ENCODE results near the gene AKR1C4.
"Not testable (repeated sequence)": the region's sequence is repeated elsewhere in the genome, so short reads cannot be mapped to it uniquely, and the experiment has no call there.

GRCh38 chr10:5237541-5237940 is 40.9 kb downstream of the AKR1C4 start:
- not testable (repeated sequence) for TF ChIP-seq CTCF (IDR thresholded peaks at IDR 0.05; ENCODE audit: low read depth, low read length); POLR2A (IDR thresholded peaks at IDR 0.05; ENCODE audit: extremely low read depth, insufficient read length)

Data from NB4 (cell line).